Keratinocyte (primary cell): ENCODE measurements around the gene NAT10. TPM values are rescaled to one million over a fixed set of nuclear protein-coding genes. Genes with fewer than 3 reads are reported as not detected.

Experiments used
- DNase-seq: peaks from one replicate; pipeline ENCODE4 v3.0.0-alpha.2; 2011; ENCODE audit warnings: low read depth, missing footprints, low spot score
- FAIRE-seq: peaks from 2 replicates; lab custom pipeline; 2011; peaks lifted over from hg19 to GRCh38; lab: Jason Lieb, UNC
- H2AFZ ChIP-seq: 2 replicates; pipeline ENCODE4 v1.6.0; 2012; ENCODE audit warnings: low read length, control low read depth, inconsistent platforms; ENCODE audit not compliant: control insufficient read depth
- H3K27ac ChIP-seq: 2 replicates; pipeline ENCODE4 v1.5.1; 2011; ENCODE audit warnings: low read length; ENCODE audit not compliant: control insufficient read depth, insufficient read depth
- H3K27me3 ChIP-seq: 3 replicates; pipeline ENCODE4 v1.6.0; 2011; ENCODE audit warnings: low read length; ENCODE audit not compliant: control insufficient read depth, insufficient read depth; ENCODE audit errors: extremely low read depth
- H3K36me3 ChIP-seq, 2 experiments: 2 replicates in 1 of 2; 3 replicates in 1 of 2; pipeline ENCODE4 v1.5.1; 2011; ENCODE audit warnings: low read length in 2 of 2, mild to moderate bottlenecking in 1 of 2; ENCODE audit not compliant: control insufficient read depth in 2 of 2, insufficient read depth in 2 of 2; ENCODE audit errors: extremely low read depth in 1 of 2
- H3K4me1 ChIP-seq: 3 replicates; pipeline ENCODE4 v1.5.1; 2011; ENCODE audit warnings: low read length; ENCODE audit not compliant: control insufficient read depth, insufficient read depth; ENCODE audit errors: extremely low read depth
- H3K4me2 ChIP-seq: 3 replicates; pipeline ENCODE4 v1.6.0; 2011; ENCODE audit warnings: low read depth, low read length; ENCODE audit not compliant: control insufficient read depth, insufficient read depth; ENCODE audit errors: extremely low read depth
- H3K4me3 ChIP-seq, 3 experiments: fragments of 200-600 bp in 1 of 3; sonication (generic) in 1 of 3; 2 replicates in 2 of 3; 3 replicates in 1 of 3; pipeline ENCODE4 v1.5.1; 2011 to 2016; ENCODE audit warnings: low read length in 3 of 3, mild to moderate bottlenecking in 3 of 3, control low read depth in 2 of 3, inconsistent platforms in 1 of 3, low read depth in 1 of 3, mixed read lengths in 1 of 3, mixed run types in 1 of 3, moderate library complexity in 1 of 3; ENCODE audit not compliant: control insufficient read depth in 2 of 3, insufficient read depth in 2 of 3; ENCODE audit errors: extremely low read depth in 1 of 3
- H3K79me2 ChIP-seq: 2 replicates; pipeline ENCODE4 v1.6.0; 2012; ENCODE audit warnings: low read length; ENCODE audit not compliant: control insufficient read depth, insufficient read depth
- H3K9ac ChIP-seq: 3 replicates; pipeline ENCODE4 v1.6.0; 2011; ENCODE audit warnings: low read length; ENCODE audit not compliant: control insufficient read depth, insufficient read depth; ENCODE audit errors: extremely low read depth
- H3K9me1 ChIP-seq: 3 replicates; pipeline ENCODE4 v1.6.0; 2011; ENCODE audit warnings: low read length; ENCODE audit not compliant: control insufficient read depth, insufficient read depth; ENCODE audit errors: extremely low read depth
- H3K9me3 ChIP-seq: 2 replicates; pipeline ENCODE4 v1.5.1; 2012; ENCODE audit warnings: low read depth, low read length; ENCODE audit not compliant: control insufficient read depth
- H4K20me1 ChIP-seq: 3 replicates; pipeline ENCODE4 v1.6.0; 2011; ENCODE audit warnings: low read length; ENCODE audit not compliant: control insufficient read depth, insufficient read depth; ENCODE audit errors: extremely low read depth
- CTCF ChIP-seq, 3 experiments: IDR thresholded peaks in 1 of 3; conservative IDR thresholded peaks in 1 of 3; optimal IDR thresholded peaks in 1 of 3; 2 replicates in 2 of 3; 3 replicates in 1 of 3; pipeline versions ENCODE3 to v1.5.1; 2011; ENCODE audit warnings: low read length in 3 of 3, mild to moderate bottlenecking in 3 of 3, moderate library complexity in 2 of 3, control low read depth in 1 of 3, inconsistent platforms in 1 of 3; ENCODE audit not compliant: insufficient read depth in 2 of 3; ENCODE audit errors: extremely low read depth in 1 of 3
- EZH2 ChIP-seq: IDR thresholded peaks from one replicate; pipeline ENCODE4 v1.6.1; 2012; ENCODE audit warnings: inconsistent platforms, mild to moderate bottlenecking, low read length, moderate library complexity
- dilution Hi-C: fragments of 300-500 bp; cut with MboI; formaldehyde crosslinking; loops from one replicate; pipeline ENCODE4 v1.7.0; 2020; ENCODE audit warnings: low sequenced_read_pairs; ENCODE audit not compliant: extremely low pct_ligation_motif_present
- polyA plus RNA-seq, 5 experiments: library from polyadenylated mRNA; depleted of rRNA in 3 of 5; stranded (reverse) in 3 of 5; stranded (forward) in 1 of 5; unstranded in 1 of 5; fragments of >200 nt; gene quantifications; 1 replicate in 1 of 5; 2 replicates in 3 of 5; 3 replicates in 1 of 5; pipeline versions ENCODE4 v1.2.1 to v1.2.3, GENCODE V29; 2011 to 2012; ENCODE audit warnings: missing spikeins in 2 of 5, low read depth in 1 of 5, low replicate concordance in 1 of 5
- small RNA-seq, 3 experiments: library from RNA; depleted of rRNA; stranded (forward); fragments of <200 nt; gene quantifications; one replicate each; pipeline ENCODE3, GENCODE V24; 2012; ENCODE audit warnings: low read depth in 3 of 3, low replicate concordance in 1 of 3; ENCODE audit not compliant: insufficient read length in 3 of 3

NAT10 gene
- polyA plus RNA-seq, 1 donor (not counting 4 experiments of a cell fraction or from before 2014, with no cell fraction given): 44.0 TPM

GRCh38 chr11:34194576-34195335 is 89.3 kb downstream of the NAT10 start:
- peaks cover 3% of the 10 kb centered on the region for H3K9me1 ChIP-seq
- TF ChIP-seq CTCF (optimal IDR thresholded peaks at IDR 0.05 in 1 of 3, IDR thresholded peaks at IDR 0.05 in 1 of 3, conservative IDR thresholded peaks at IDR 0.05 in 1 of 3; ENCODE audit: extremely low read depth in 1 of 3, insufficient read depth in 2 of 3, low read length in 3 of 3): no peak
- no peak for TF ChIP-seq EZH2
- no peak for DNase-seq
- H3K9ac ChIP-seq: no peak overlapping the region
- no peak overlapping the region for H3K4me3 ChIP-seq
- no peaks in the 10 kb centered on the region for H3K79me2 ChIP-seq
- no peaks in the 10 kb centered on the region for H4K20me1 ChIP-seq
- no peaks in the 10 kb centered on the region for H3K27me3 ChIP-seq
- H3K9me3 ChIP-seq: no peaks in the 10 kb centered on the region
- no peaks in the 10 kb centered on the region for H3K36me3 ChIP-seq
- no peak overlapping the region for H3K27ac ChIP-seq
- no peak for FAIRE-seq
- peaks cover 17% of the 10 kb centered on the region for H3K4me1 ChIP-seq
- no peak overlapping the region for H3K4me2 ChIP-seq
- no peak overlapping the region for H2AFZ ChIP-seq
- dilution Hi-C loops: no loop called here

Small RNAs within 50 kb of the gene (small RNA-seq; reads per million reads assigned to genes)
- 0 reads per million in 3 experiments for gene RF00019

Other genes starting within 250 kb of the NAT10 start
- 0.53 to 1.1 TPM (median 0.57 TPM) in 3 replicates for gene LMO2, start 213.6 kb upstream of the NAT10 start, polyA plus RNA-seq
- gene CAPRIN1, start 53.9 kb upstream of the NAT10 start, polyA plus RNA-seq: 169 to 207 TPM (median 205 TPM) in 3 replicates